Caki2 (cell line): Measurements from ENCODE around the gene JARID2. TPM values are rescaled to one million over a fixed set of nuclear protein-coding genes. Genes with fewer than 3 reads are reported as not detected.

Source experiments
- DNase-seq: peaks from one replicate; pipeline ENCODE4 v3.0.0-alpha.2; 2015; ENCODE audit warnings: low read depth
- in situ Hi-C: cut with HindIII; loops from 2 replicates; pipeline ENCODE4 v1.10.0; 2016; ENCODE audit warnings: low sequenced_read_pairs, low pct_unique_long_range_greater_than_20kb, mixed read lengths
- total RNA-seq: library from RNA; depleted of rRNA; stranded (reverse); fragments of >200 nt; shearing (Covaris generic); gene quantifications from 2 replicates; pipeline ENCODE4 v1.2.3, GENCODE V29; 2014; ENCODE audit warnings: low replicate concordance

Gene JARID2
- total RNA-seq, 1 experiment from 2014 or later = 4.9 TPM

GRCh38 chr6:15244620-15245360, 1.1 kb upstream of the JARID2 start:
- in situ Hi-C loops = no loop called here

GRCh38 chr6:15246217-15246665, 372 bp downstream of the JARID2 start:
- in situ Hi-C loops = no loop called here
- no peak for DNase-seq

More at GRCh38 chr6:15244620-15245360, 1.1 kb upstream of the JARID2 start:
- DNase-seq = peak; percentile 64

GRCh38 chr6:15246666-15247499, 1.0 kb downstream of the JARID2 start:
- DNase-seq = peak; percentile 12
- in situ Hi-C loops = no loop called here

GRCh38 chr6:15247500-15248450, 1.9 kb downstream of the JARID2 start:
- in situ Hi-C loops = no loop called here
- DNase-seq = peak; percentile 64

- DNase-seq = peak; percentile 92
- in situ Hi-C loops = no loop called here
These were observed 2.8 kb downstream of the JARID2 start for GRCh38 chr6:15248451-15249370.

- in situ Hi-C loops = no loop called here
These were observed 3.6 kb downstream of the JARID2 start for GRCh38 chr6:15249371-15250019.

GRCh38 chr6:15250187-15251168, 4.6 kb downstream of the JARID2 start:
- DNase-seq = no peak
- in situ Hi-C loops = no loop called here

More at GRCh38 chr6:15249371-15250019, 3.6 kb downstream of the JARID2 start:
- no peak for DNase-seq

GRCh38 chr6:15252195-15252594, 6.3 kb downstream of the JARID2 start:
- DNase-seq = no peak
- in situ Hi-C loops = no loop called here

- in situ Hi-C loops = no loop called here
- DNase-seq = no peak
These were observed 7.5 kb downstream of the JARID2 start for GRCh38 chr6:15253203-15254022.

- in situ Hi-C loops = no loop called here
- DNase-seq = peak; percentile 37
These were observed 8.5 kb downstream of the JARID2 start for GRCh38 chr6:15254070-15254975.

GRCh38 chr6:15255481-15255880, 9.6 kb downstream of the JARID2 start:
- in situ Hi-C loops = no loop called here
- DNase-seq = no peak

GRCh38 chr6:15255909-15256395, 10.1 kb downstream of the JARID2 start:
- in situ Hi-C loops = no loop called here
- DNase-seq = no peak

- no peak for DNase-seq
- in situ Hi-C loops = no loop called here
These were observed 10.8 kb downstream of the JARID2 start for GRCh38 chr6:15256538-15257271.
